ENCODE data around the gene SOS1.
"Not testable (repeated sequence)": the region's sequence is repeated elsewhere in the genome, so short reads cannot be mapped to it uniquely, and the experiment has no call there.

Gene SOS1

GRCh38 chr2:38947241-38948239 is 173.3 kb downstream of the SOS1 start:
- H3K4me3 ChIP-seq (ENCODE audit: low read depth, low read length): no peak overlapping the region
- peak; percentile 9 for DNase-seq (ENCODE audit: low read depth, low spot score)
- CTCF ChIA-PET: interaction anchor here (0.8 to 6.8 kb wide), 32 partner anchors 8 to 295 kb away, joined by 3 to 129 read pairs (median 4); no protein-coding TSS in a partner anchor
- TF ChIP-seq CTCF (IDR thresholded peaks at IDR 0.05; ENCODE audit: insufficient read depth, low read length, missing control alignments): peak; percentile 77
- POLR2A ChIA-PET: no interaction called here

DNA sequence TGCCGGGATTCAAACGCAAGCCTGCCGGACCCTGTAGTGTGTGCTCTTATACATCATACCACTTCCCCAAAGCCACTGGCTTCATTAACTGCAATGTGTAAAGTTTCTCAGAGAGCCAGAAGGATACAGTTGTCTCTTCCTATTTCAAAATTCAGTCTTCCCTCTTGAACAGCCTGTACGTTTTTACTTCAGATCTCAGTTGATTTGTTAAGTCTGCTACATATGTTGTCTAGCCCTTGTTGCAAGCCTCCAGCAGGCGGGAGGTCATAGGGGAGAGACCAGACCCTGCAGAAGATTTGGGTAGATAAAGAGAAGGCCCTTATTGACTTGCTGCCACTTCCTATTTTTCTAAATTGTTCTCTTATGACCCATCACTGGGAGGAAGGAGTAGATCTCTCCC is 174.9 kb downstream of the SOS1 start:
- ChIA-PET POLR2A (interaction anchor here (0.6 kb wide), 1 partner anchor 332 kb away, joined by 3 read pairs; no protein-coding TSS in a partner anchor), CTCF (interaction anchor here (0.6 to 6.8 kb wide), 14 partner anchors 10 to 759 kb away, joined by 3 to 129 read pairs (median 6); no protein-coding TSS in a partner anchor)
- no peak for TF ChIP-seq CTCF (IDR thresholded peaks at IDR 0.05; ENCODE audit: insufficient read depth, low read length, missing control alignments)
- H3K4me3 ChIP-seq (ENCODE audit: low read depth, low read length): no peak overlapping the region
- no peak for DNase-seq (ENCODE audit: low read depth, low spot score)

- H3K4me3 ChIP-seq (ENCODE audit: low read depth, low read length): no peak overlapping the region
- no peak for TF ChIP-seq CTCF (IDR thresholded peaks at IDR 0.05; ENCODE audit: insufficient read depth, low read length, missing control alignments)
- ChIA-PET CTCF (interaction anchor here (3.0 to 6.8 kb wide), 4 partner anchors 10 to 287 kb away, joined by 18 to 129 read pairs (median 23); no protein-coding TSS in a partner anchor), POLR2A (no interaction called here)
- no peak for DNase-seq (ENCODE audit: low read depth, low spot score)
Measured at GRCh38 chr2:38945372-38945771, 175.5 kb downstream of the SOS1 start.

- no peak overlapping the region for H3K4me3 ChIP-seq (ENCODE audit: low read depth, low read length)
- no peak for TF ChIP-seq CTCF (IDR thresholded peaks at IDR 0.05; ENCODE audit: insufficient read depth, low read length, missing control alignments)
- DNase-seq (ENCODE audit: low read depth, low spot score): no peak
- ChIA-PET CTCF (interaction anchor here (1.0 kb wide), 1 partner anchor 17 kb away, joined by 3 read pairs; no protein-coding TSS in a partner anchor), POLR2A (no interaction called here)
Measured at GRCh38 chr2:38943784-38944183, 177.1 kb downstream of the SOS1 start.

GRCh38 chr2:38940746-38941145 is 180.1 kb downstream of the SOS1 start:
- H3K4me3 ChIP-seq (ENCODE audit: low read depth, low read length): no peak overlapping the region
- POLR2A ChIA-PET: no interaction called here
- CTCF ChIA-PET: interaction anchor here (1.2 kb wide), 1 partner anchor 9 kb away, joined by 3 read pairs; no protein-coding TSS in a partner anchor
- DNase-seq (ENCODE audit: low read depth, low spot score): no peak
- no peak for TF ChIP-seq CTCF (IDR thresholded peaks at IDR 0.05; ENCODE audit: insufficient read depth, low read length, missing control alignments)

GRCh38 chr2:38937548-38937947 is 183.3 kb downstream of the SOS1 start:
- DNase-seq (ENCODE audit: low read depth, low spot score): no peak
- POLR2A ChIA-PET: no interaction called here
- H3K4me3 ChIP-seq (ENCODE audit: low read depth, low read length): no peak overlapping the region
- no peak for TF ChIP-seq CTCF (IDR thresholded peaks at IDR 0.05; ENCODE audit: insufficient read depth, low read length, missing control alignments)
- CTCF ChIA-PET: no interaction called here

GRCh38 chr2:38936516-38936915 is 184.3 kb downstream of the SOS1 start:
- H3K4me3 ChIP-seq (ENCODE audit: low read depth, low read length); DNase-seq (ENCODE audit: low read depth, low spot score); POLR2A ChIA-PET: not testable (repeated sequence)
- CTCF ChIA-PET: interaction anchor here (1.1 to 2.5 kb wide), 3 partner anchors 10 to 293 kb away, joined by 3 to 23 read pairs (median 3); no protein-coding TSS in a partner anchor

Measured in AG04449 (cell line).